Measurements from ENCODE around the gene MYRF.

Gene MYRF

GRCh38 chr11:61800331-61801281 lies 48.2 kb downstream of the MYRF start:
- no peaks in the 10 kb centered on the region for H3K9me3 Mint-ChIP-seq
- peaks cover 12% of the 10 kb centered on the region for H3K4me1 Mint-ChIP-seq
- no peak overlapping the region for H3K27ac Mint-ChIP-seq
- H3K27me3 Mint-ChIP-seq (ENCODE audit: low read depth), result no peaks in the 10 kb centered on the region
- peaks cover 51% of the 10 kb centered on the region for H3K36me3 Mint-ChIP-seq (ENCODE audit: low read depth)
- TF ChIP-seq CTCF (IDR thresholded peaks at IDR 0.05; ENCODE audit: unreplicated experiment in 3 of 3), result no peak
- H3K4me3 Mint-ChIP-seq, result no peak overlapping the region

DNA sequence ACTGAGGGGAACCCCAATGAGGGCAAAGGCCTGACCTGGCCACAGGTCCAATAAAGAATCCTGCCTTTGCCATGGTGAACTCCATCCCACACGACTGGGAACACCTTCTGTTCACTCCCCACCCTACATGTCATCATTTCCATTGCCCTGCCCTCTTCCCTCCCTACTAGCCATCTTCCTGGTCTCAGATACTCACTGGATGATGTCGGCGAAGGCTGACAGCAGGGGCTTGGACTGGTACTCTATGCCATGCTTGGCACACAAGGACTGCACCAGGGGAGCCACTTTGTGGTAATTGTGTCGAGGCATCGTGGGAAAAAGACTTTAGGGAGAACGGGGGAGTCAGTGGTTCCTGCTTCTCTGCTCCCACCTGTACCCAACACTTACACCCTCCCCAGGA lies 50.2 kb downstream of the MYRF start:
- H3K36me3 Mint-ChIP-seq (ENCODE audit: low read depth), result peaks cover 61% of the 10 kb centered on the region
- no peak overlapping the region for H3K4me3 Mint-ChIP-seq
- H3K4me1 Mint-ChIP-seq, result peaks cover 6% of the 10 kb centered on the region
- H3K27me3 Mint-ChIP-seq (ENCODE audit: low read depth), result no peaks in the 10 kb centered on the region
- H3K9me3 Mint-ChIP-seq, result no peaks in the 10 kb centered on the region
- no peak for TF ChIP-seq CTCF (IDR thresholded peaks at IDR 0.05; ENCODE audit: unreplicated experiment in 3 of 3)
- H3K27ac Mint-ChIP-seq, result no peak overlapping the region

GRCh38 chr11:61803889-61804647 lies 51.6 kb downstream of the MYRF start:
- no peaks in the 10 kb centered on the region for H3K9me3 Mint-ChIP-seq

GRCh38 chr11:61805146-61805545 lies 52.7 kb downstream of the MYRF start:
- Mint-ChIP-seq H3K36me3 (ENCODE audit: low read depth) (peaks cover 77% of the 10 kb centered on the region), H3K9me3 (no peaks in the 10 kb centered on the region), H3K27ac (no peak overlapping the region), H3K27me3 (ENCODE audit: low read depth) (no peaks in the 10 kb centered on the region), H3K4me3 (no peak overlapping the region), H3K4me1 (peaks cover 6% of the 10 kb centered on the region)
- TF ChIP-seq CTCF (IDR thresholded peaks at IDR 0.05; ENCODE audit: unreplicated experiment in 3 of 3), result no peak

More at GRCh38 chr11:61803889-61804647, 51.6 kb downstream of the MYRF start:
- Mint-ChIP-seq H3K27ac (peak overlapping the region in 1 of 3 experiments; percentile 59), H3K4me3 (no peak overlapping the region), H3K36me3 (ENCODE audit: low read depth) (peaks cover 71% of the 10 kb centered on the region), H3K27me3 (ENCODE audit: low read depth) (no peaks in the 10 kb centered on the region), H3K4me1 (peaks cover 6% of the 10 kb centered on the region)
- no peak for TF ChIP-seq CTCF (IDR thresholded peaks at IDR 0.05; ENCODE audit: unreplicated experiment in 3 of 3)

DNA sequence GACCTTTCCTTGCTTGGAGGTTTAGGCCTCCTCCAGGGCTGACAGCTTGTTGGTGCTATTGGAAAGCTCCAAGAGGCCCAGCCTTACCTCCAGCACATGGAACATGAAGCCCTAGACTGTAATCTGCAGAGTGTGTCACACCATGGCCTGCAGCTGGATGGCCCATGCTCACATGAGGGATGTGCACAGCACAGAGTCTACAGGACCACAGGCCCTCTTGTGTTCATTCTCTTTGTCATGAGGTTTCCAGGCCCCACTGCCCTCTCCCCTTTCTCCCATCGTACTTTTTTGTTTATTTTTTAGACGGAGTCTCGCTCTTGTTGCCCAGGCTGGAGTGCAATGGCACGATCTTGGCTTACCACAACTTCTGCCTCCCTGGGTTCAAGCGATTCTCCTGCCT lies 54.3 kb downstream of the MYRF start:
- Mint-ChIP-seq H3K36me3 (ENCODE audit: low read depth) (peaks cover 80% of the 10 kb centered on the region), H3K4me1 (peaks cover 6% of the 10 kb centered on the region), H3K27me3 (ENCODE audit: low read depth) (no peaks in the 10 kb centered on the region), H3K4me3 (no peak overlapping the region), H3K27ac (no peak overlapping the region), H3K9me3 (no peaks in the 10 kb centered on the region)
- no peak for TF ChIP-seq CTCF (IDR thresholded peaks at IDR 0.05; ENCODE audit: unreplicated experiment in 3 of 3)

Data from nephron (organoid).